ENCODE data around the gene GYG1. TPM values are rescaled to one million over a fixed set of nuclear protein-coding genes. Genes with fewer than 3 reads are reported as not detected.

GYG1 gene
- total RNA-seq, 2 experiments from 2014 or later, result 44.5 to 46.5 TPM

Other genes with a start within 250 kb of the GYG1 start
- gene CPB1, start 163.7 kb upstream of the GYG1 start, total RNA-seq, result not detected
- not detected for gene CPA3, start 126.2 kb upstream of the GYG1 start, total RNA-seq
- gene HLTF, start 95.0 kb downstream of the GYG1 start, total RNA-seq, result 10 to 100 TPM; 22.2 to 24.5 TPM
- 10 to 100 TPM; 33.0 to 33.7 TPM for gene HPS3, start 138.1 kb downstream of the GYG1 start, total RNA-seq
- gene CP, start 230.3 kb downstream of the GYG1 start, total RNA-seq, result not detected

Measured in activated CD4-positive, alpha-beta memory T cell treated with anti-CD3 and anti-CD28 coated beads, Interleukin-2, amount 10 ng/mL, durations not matched to agents 7 days and 5 days (primary cell).